B cell (primary cell): ENCODE results near the gene NRP1. TPM values are rescaled to one million over a fixed set of nuclear protein-coding genes. Genes with fewer than 3 reads are reported as not detected.

Source experiments
- ATAC-seq: fragments of 200-7000 bp; cut with Tn5 transposase; one replicate; pipeline ENCODE4 v1.10.0; 2021; ENCODE audit warnings: low read depth, mild to moderate bottlenecking, moderate number of reproducible peaks, moderate library complexity
- CTCF ChIA-PET: fragments of 350-600 bp; sonication (Branson Sonifier 250); formaldehyde crosslinking; loops from one replicate; lab custom pipeline; 2021; ENCODE audit warnings: antibody characterized with exemption, inconsistent platforms; lab: Charles Lee
- POLR2A ChIA-PET: fragments of 350-600 bp; sonication (Branson Sonifier 250); formaldehyde crosslinking; loops from one replicate; lab custom pipeline; 2021; ENCODE audit warnings: antibody characterized with exemption; lab: Charles Lee
- DNase-seq: peaks from one replicate; pipeline ENCODE4 v3.0.0; 2013
- H2AFZ ChIP-seq: 2 replicates; pipeline ENCODE4 v1.6.1; 2012; ENCODE audit warnings: mild to moderate bottlenecking, low read depth, low read length; ENCODE audit not compliant: insufficient read depth, poor library complexity, severe bottlenecking
- H3K27ac ChIP-seq, 2 donors: 1 replicate in 1 of 2; 2 replicates in 1 of 2; pipeline ENCODE4 v1.5.1; 2012 to 2013; ENCODE audit warnings: low read length in 2 of 2, mild to moderate bottlenecking in 2 of 2, moderate library complexity in 1 of 2
- H3K27me3 ChIP-seq, 4 experiments: fragments of 200-600 bp in 1 of 4; sonication (generic) in 1 of 4; replicated peaks in 1 of 4; 1 replicate in 2 of 4; 2 replicates in 2 of 4; pipeline versions ENCODE4 v1.6.1 to v1.7.0; 2013 to 2016; ENCODE audit warnings: low read length in 3 of 4, mild to moderate bottlenecking in 2 of 4, mixed read lengths in 1 of 4, moderate library complexity in 1 of 4; ENCODE audit not compliant: insufficient read depth in 4 of 4, control insufficient read depth in 3 of 4; ENCODE audit errors: control extremely low read depth in 1 of 4
- H3K36me3 ChIP-seq, 2 experiments: replicated peaks in 1 of 2; 1 replicate in 1 of 2; 2 replicates in 1 of 2; pipeline versions ENCODE4 v1.6.1 to v1.7.1; 2013; ENCODE audit warnings: low read length in 1 of 2; ENCODE audit not compliant: insufficient read depth in 2 of 2, control insufficient read depth in 1 of 2; ENCODE audit errors: control extremely low read depth in 1 of 2, extremely low read depth in 1 of 2
- H3K4me1 ChIP-seq, 2 donors: fragments of 200-600 bp in 1 of 2; sonication (generic) in 1 of 2; 1 replicate in 1 of 2; 2 replicates in 1 of 2; pipeline versions ENCODE4 v1.5.1 to v1.6.1; 2013 to 2017; ENCODE audit warnings: low read length in 2 of 2; ENCODE audit not compliant: control insufficient read depth in 2 of 2, insufficient read depth in 2 of 2
- H3K4me2 ChIP-seq: replicated peaks from 2 replicates; pipeline ENCODE3; 2012; ENCODE audit warnings: mild to moderate bottlenecking, low read depth, low read length; ENCODE audit not compliant: poor library complexity, severe bottlenecking
- H3K4me3 ChIP-seq, 5 experiments: fragments of 200-600 bp in 1 of 5; sonication (generic) in 1 of 5; 1 replicate in 3 of 5; 2 replicates in 2 of 5; pipeline versions ENCODE4 v1.5.1 to v1.7.0; 2011 to 2016; ENCODE audit warnings: low read length in 4 of 5, mild to moderate bottlenecking in 4 of 5, low read depth in 2 of 5, control low read depth in 1 of 5, moderate library complexity in 1 of 5; ENCODE audit not compliant: insufficient read depth in 1 of 5; ENCODE audit errors: control extremely low read depth in 1 of 5, extremely low read depth in 1 of 5
- H3K79me2 ChIP-seq: fragments of 200-600 bp; sonication (generic); one replicate; pipeline ENCODE4 v1.6.0; 2016; ENCODE audit warnings: low read length; ENCODE audit not compliant: control insufficient read depth, insufficient read depth
- H3K9ac ChIP-seq: fragments of 200-600 bp; sonication (generic); 2 replicates; pipeline ENCODE4 v1.6.1; 2017; ENCODE audit warnings: mild to moderate bottlenecking, low read length, moderate library complexity
- H3K9me3 ChIP-seq, 3 donors: one replicate each; pipeline versions ENCODE4 v1.6.1 to v1.7.1; 2013; ENCODE audit warnings: low read length in 2 of 3; ENCODE audit not compliant: control insufficient read depth in 2 of 3, insufficient read depth in 1 of 3; ENCODE audit errors: control extremely low read depth in 1 of 3
- H4K20me1 ChIP-seq: 2 replicates; pipeline ENCODE4 v1.6.0; 2012; ENCODE audit warnings: mild to moderate bottlenecking, low read length; ENCODE audit not compliant: insufficient read depth, control insufficient read depth, poor library complexity, severe bottlenecking
- H3K27ac Mint-ChIP-seq: one replicate; pipeline ENCODE4 v1.8.0; 2021; ENCODE audit warnings: mixed read lengths
- H3K27me3 Mint-ChIP-seq: one replicate; pipeline ENCODE4 v1.8.0; 2021; ENCODE audit warnings: mixed read lengths
- H3K4me1 Mint-ChIP-seq: one replicate; pipeline ENCODE4 v1.8.0; 2021; ENCODE audit warnings: mixed read lengths
- H3K4me3 Mint-ChIP-seq: one replicate; pipeline ENCODE4 v1.8.0; 2021; ENCODE audit warnings: mixed read lengths
- H3K9me3 Mint-ChIP-seq: one replicate; pipeline ENCODE4 v1.8.0; 2022; ENCODE audit warnings: mixed read lengths; ENCODE audit not compliant: insufficient read depth
- CTCF ChIP-seq: fragments of 200-600 bp; IDR thresholded peaks from one replicate; pipeline ENCODE4 v1.8.0; 2022; ENCODE audit warnings: antibody characterized with exemption, mild to moderate bottlenecking
- EZH2 ChIP-seq: IDR thresholded peaks from 2 replicates; pipeline ENCODE4 v1.6.1; 2012; ENCODE audit warnings: borderline replicate concordance, low read depth, mild to moderate bottlenecking, moderate library complexity, low read length; ENCODE audit not compliant: insufficient read depth, poor library complexity, severe bottlenecking
- WGBS: methylation state at CpG from one replicate; pipeline ENCODE4 v1.1.5; 2013; ENCODE audit warnings: missing lambda C conversion rate; ENCODE audit not compliant: insufficient coverage; 5-methylcytosine and 5-hydroxymethylcytosine counted together
- intact Hi-C: fragments of 100-400 bp; cut with micrococcal nuclease; formaldehyde crosslinking; loops from one replicate; pipeline ENCODE4 v1.10.0; 2022
- polyA plus RNA-seq: library from polyadenylated mRNA; depleted of rRNA; stranded (reverse); fragments of >200 nt; gene quantifications from 2 replicates; pipeline ENCODE4 v1.2.3, GENCODE V29; 2012
- total RNA-seq, 2 donors: library from RNA; stranded (reverse); fragments of 120-200 nt in 1 of 2; gene quantifications; 1 replicate in 1 of 2; 2 replicates in 1 of 2; pipeline versions ENCODE4 v1.2.3 to v1.2.4, GENCODE V29; 2013 to 2022

The NRP1 gene
- total and polyA plus RNA-seq, 2 donors (not counting 1 experiment from before 2014, with no cell fraction given): 0.34 TPM; not detected in 1

- POLR2A ChIA-PET: no interaction called here
- Histone ChIP-seq H3K9me3 (peaks cover 0 to under 1% (median 0%) of the 10 kb centered on the region in 3 donors), H3K36me3 (no peaks in the 10 kb centered on the region), H3K4me3 (no peak overlapping the region), H3K9ac (no peak overlapping the region), H3K4me2 (no peak overlapping the region), H3K79me2 (no peaks in the 10 kb centered on the region), H3K27me3 (no peaks in the 10 kb centered on the region), H2AFZ (no peak overlapping the region), H3K4me1 (peaks cover 7 to 23% of the 10 kb centered on the region in 2 donors), H4K20me1 (no peaks in the 10 kb centered on the region), H3K27ac (no peak overlapping the region)
- ATAC-seq (no peak), DNase-seq (no peak)
- no peak overlapping the region for H3K4me3 Mint-ChIP-seq
- peaks cover 30% of the 10 kb centered on the region for H3K4me1 Mint-ChIP-seq
- no peaks in the 10 kb centered on the region for H3K9me3 Mint-ChIP-seq
- CTCF ChIA-PET: interaction anchor here (1.4 to 1.8 kb wide), 3 partner anchors 14 to 127 kb away, joined by 3 to 8 read pairs (median 4); no protein-coding TSS in a partner anchor
- H3K27ac Mint-ChIP-seq: peak overlapping the region; percentile 67
- intact Hi-C loops: loop anchor here (1.0 to 5.0 kb wide), 3 partner anchors 123 to 338 kb away; no protein-coding TSS in a partner anchor
- peaks cover 3% of the 10 kb centered on the region for H3K27me3 Mint-ChIP-seq
- TF ChIP-seq EZH2: no peak
- no peak for TF ChIP-seq CTCF
Observed at GRCh38 chr10:33133557-33133956, 200.9 kb downstream of the NRP1 start.

DNA sequence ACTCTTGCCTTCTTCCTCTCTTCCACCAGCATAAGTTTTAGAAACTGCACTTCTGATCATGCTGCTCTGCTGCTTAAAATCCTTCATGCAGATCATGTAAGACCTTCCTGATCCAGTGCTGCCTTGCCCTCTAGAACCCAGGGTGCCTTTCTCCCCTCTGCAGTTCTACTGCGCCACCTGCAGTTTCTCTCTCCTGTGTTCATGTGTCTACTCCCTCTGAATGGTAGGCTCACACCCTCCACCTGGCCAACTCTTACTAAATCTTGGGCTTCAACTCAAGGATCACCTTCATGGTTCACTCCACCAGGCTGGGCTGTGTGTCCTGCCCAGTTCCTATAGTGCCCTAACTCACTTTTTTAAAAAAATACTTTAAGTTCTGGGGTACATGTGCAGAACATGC is 201.8 kb downstream of the NRP1 start:
- no peak overlapping the region for H3K4me3 ChIP-seq
- no peaks in the 10 kb centered on the region for H3K9me3 Mint-ChIP-seq
- TF ChIP-seq EZH2: no peak
- no peak for TF ChIP-seq CTCF
- 100% methylated on average over 1 of the region's 1 CpG for WGBS
- peaks cover 0 to 3% (median 0%) of the 10 kb centered on the region in 3 donors for H3K9me3 ChIP-seq
- peak overlapping the region; percentile 2 for H3K4me3 Mint-ChIP-seq
- ChIA-PET POLR2A (no interaction called here), CTCF (interaction anchor here (1.0 kb wide), 1 partner anchor 124 kb away, joined by 3 read pairs; no protein-coding TSS in a partner anchor)
- H3K27ac Mint-ChIP-seq: peak overlapping the region; percentile 62
- H3K9ac ChIP-seq: no peak overlapping the region
- intact Hi-C loops: loop anchor here (1.0 to 5.0 kb wide), 3 partner anchors 122 to 337 kb away; no protein-coding TSS in a partner anchor
- peaks cover 7 to 22% of the 10 kb centered on the region in 2 donors for H3K4me1 ChIP-seq
- H3K4me2 ChIP-seq: peak overlapping the region; percentile 19
- peak overlapping the region; percentile 42 for H2AFZ ChIP-seq
- ATAC-seq (peak; percentile 70), DNase-seq (peak; percentile 52)
- no peak overlapping the region for H3K27ac ChIP-seq
- H3K4me1 Mint-ChIP-seq: peaks cover 31% of the 10 kb centered on the region
- H3K27me3 ChIP-seq: no peaks in the 10 kb centered on the region
- H4K20me1 ChIP-seq: no peaks in the 10 kb centered on the region
- H3K27me3 Mint-ChIP-seq: peaks cover 3% of the 10 kb centered on the region
- no peaks in the 10 kb centered on the region for H3K79me2 ChIP-seq
- no peaks in the 10 kb centered on the region for H3K36me3 ChIP-seq
